ENCODE measurements around the gene HOXC11. TPM values are rescaled to one million over a fixed set of nuclear protein-coding genes. Genes with fewer than 3 reads are reported as not detected.

HOXC11 gene
- not detected for total RNA-seq
- polyA plus RNA-seq: not detected

- 7% methylated on average over 20 to 21 of the region's 21 CpGs for WGBS, 2 donors
- Histone ChIP-seq H3K36me3 (no peaks in the 10 kb centered on the region), H3K4me1 (peaks cover 3 to 9% (median 6%) of the 10 kb centered on the region in 3 donors), H3K4me3 (peak within 1 kb of the TSS in 2 of 4 donors; percentile 27 to 47), H3K9me3 (no peaks in the 10 kb centered on the region), H3K27me3 (peaks cover 3 to 62% (median 13%) of the 10 kb centered on the region in 4 donors), H3K27ac (no peak within 1 kb of the TSS)
- DNase-seq (no peak), FAIRE-seq (no peak), ATAC-seq (no peak)
- intact Hi-C loops (cut with DNase I): no loop called here
- no peak for TF ChIP-seq CTCF (IDR thresholded peaks at IDR 0.05)
Observed at GRCh38 chr12:53972722-53973235, at the start of gene HOXC11. Gene HOXC11, plus strand, starts transcription at chr12:53973126. Its CDS starts 116 bp downstream, at chr12:53973242.

- WGBS, 2 donors: 2 to 11% methylated on average over 2 of the region's 2 CpGs
- H3K4me3 ChIP-seq: no peak overlapping the region
- no peaks in the 10 kb centered on the region for H3K4me1 ChIP-seq
- no peak overlapping the region for H3K27ac ChIP-seq
- no peaks in the 10 kb centered on the region for H3K36me3 ChIP-seq
- DNase-seq: no peak
- ATAC-seq: no peak
- no peaks in the 10 kb centered on the region for H3K9me3 ChIP-seq
- intact Hi-C loops (cut with DNase I): no loop called here
- peaks cover 0 to 66% (median 4%) of the 10 kb centered on the region in 4 donors for H3K27me3 ChIP-seq
- no peak for FAIRE-seq
- no peak for TF ChIP-seq CTCF (IDR thresholded peaks at IDR 0.05)
Observed at GRCh38 chr12:53924521-53925405, 48.2 kb upstream of the HOXC11 start.

- no peak for DNase-seq
- intact Hi-C loops (cut with DNase I): no loop called here
- no peak for TF ChIP-seq CTCF (IDR thresholded peaks at IDR 0.05)
- Histone ChIP-seq H3K36me3 (no peaks in the 10 kb centered on the region), H3K4me1 (no peaks in the 10 kb centered on the region), H3K27ac (no peak overlapping the region), H3K4me3 (no peak overlapping the region), H3K9me3 (no peaks in the 10 kb centered on the region), H3K27me3 (peaks cover 3 to 77% (median 11%) of the 10 kb centered on the region in 4 donors)
- FAIRE-seq: no peak
- ATAC-seq: no peak
- WGBS, 2 donors: 7 to 9% methylated on average over 44 to 45 of the region's 45 CpGs
Observed at GRCh38 chr12:53927220-53928029, 45.5 kb upstream of the HOXC11 start.

DNA sequence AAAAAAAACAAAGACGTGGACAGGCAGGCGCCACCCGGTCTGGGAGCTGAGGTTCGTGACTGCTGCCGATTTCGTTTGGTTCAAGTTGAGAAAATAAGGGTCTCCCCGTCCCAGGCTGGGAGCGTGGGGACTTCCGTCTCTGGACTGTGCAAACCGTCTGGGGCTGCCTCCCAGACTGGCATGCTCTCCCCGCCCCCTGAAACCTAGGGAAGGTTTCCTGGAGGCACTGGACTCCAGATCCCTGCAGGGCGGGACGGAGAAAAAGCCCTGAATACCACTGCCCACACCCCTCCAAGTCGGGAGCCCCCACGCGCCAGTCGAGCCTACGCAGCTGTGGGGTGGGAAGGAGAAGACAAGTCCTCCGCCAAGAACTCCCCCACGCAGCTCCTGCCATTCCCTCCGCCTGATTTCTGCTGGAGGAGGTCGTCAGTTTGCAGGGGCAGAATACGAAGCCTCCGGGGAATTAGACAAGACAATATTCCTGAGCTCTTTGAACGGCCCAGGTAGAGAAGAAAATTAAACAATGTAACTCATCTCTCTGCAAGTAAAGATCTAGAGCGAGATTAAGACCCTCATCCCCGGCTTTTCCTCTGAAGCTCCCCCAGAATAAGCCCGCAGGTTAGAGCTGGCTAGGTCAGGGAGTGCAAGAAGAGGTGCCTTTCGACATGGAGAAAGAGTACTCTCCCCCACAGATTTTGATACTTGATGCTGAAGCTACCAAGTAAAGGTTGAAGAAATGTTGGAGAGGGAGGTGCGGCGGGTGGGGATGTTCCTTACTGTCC is 44.7 kb upstream of the HOXC11 start:
- no peak for DNase-seq
- no peaks in the 10 kb centered on the region for H3K4me1 ChIP-seq
- WGBS, 2 donors: 8% methylated on average over 31 of the region's 31 CpGs
- intact Hi-C loops (cut with DNase I): no loop called here
- no peaks in the 10 kb centered on the region for H3K9me3 ChIP-seq
- H3K27me3 ChIP-seq: peaks cover 3 to 77% (median 12%) of the 10 kb centered on the region in 4 donors
- no peak overlapping the region for H3K27ac ChIP-seq
- no peak for TF ChIP-seq CTCF (IDR thresholded peaks at IDR 0.05)
- no peaks in the 10 kb centered on the region for H3K36me3 ChIP-seq
- ATAC-seq: no peak
- FAIRE-seq: no peak
- H3K4me3 ChIP-seq: no peak overlapping the region

Data from pancreas (tissue), 10 donors.